DMS 273 treated with DMSO at 0.1 percent for 48 hours (cell line): ENCODE results near the gene TSPAN32.
"Not testable (repeated sequence)": the region's sequence is repeated elsewhere in the genome, so short reads cannot be mapped to it uniquely, and the experiment has no call there.

Experiments
- DNase-seq: peaks from one replicate; lab custom pipeline; 2025; lab: John Stamatoyannopoulos, UW

Gene TSPAN32

GRCh38 chr11:2316169-2316962, 14.6 kb downstream of the TSPAN32 start:
- DNase-seq, result no peak

- DNase-seq, result no peak
Observed at GRCh38 chr11:2316963-2317244, 15.1 kb downstream of the TSPAN32 start.

GRCh38 chr11:2317354-2318050, 15.7 kb downstream of the TSPAN32 start:
- no peak for DNase-seq

- no peak for DNase-seq
Observed at GRCh38 chr11:2318123-2318522, 16.3 kb downstream of the TSPAN32 start.

- no peak for DNase-seq
Observed at GRCh38 chr11:2318707-2319106, 16.9 kb downstream of the TSPAN32 start.

GRCh38 chr11:2319791-2320472, 18.1 kb downstream of the TSPAN32 start:
- no peak for DNase-seq

- no peak for DNase-seq
Observed at GRCh38 chr11:2320568-2321310, 18.9 kb downstream of the TSPAN32 start.

- no peak for DNase-seq
Observed at GRCh38 chr11:2321311-2321683, 19.5 kb downstream of the TSPAN32 start.

- no peak for DNase-seq
Observed at GRCh38 chr11:2325123-2325522, 23.3 kb downstream of the TSPAN32 start.

GRCh38 chr11:2325719-2326118, 23.9 kb downstream of the TSPAN32 start:
- DNase-seq, result no peak

GRCh38 chr11:2327032-2327431, 25.2 kb downstream of the TSPAN32 start:
- DNase-seq, result no peak

- DNase-seq, result no peak
Observed at GRCh38 chr11:2328021-2328420, 26.2 kb downstream of the TSPAN32 start.

- no peak for DNase-seq
Observed at GRCh38 chr11:2328656-2329354, 27.0 kb downstream of the TSPAN32 start.

GRCh38 chr11:2329551-2329950, 27.7 kb downstream of the TSPAN32 start:
- no peak for DNase-seq

- DNase-seq, result no peak
Observed at GRCh38 chr11:2330696-2331095, 28.9 kb downstream of the TSPAN32 start.

GRCh38 chr11:2331404-2331803, 29.6 kb downstream of the TSPAN32 start:
- no peak for DNase-seq

- DNase-seq, result not testable (repeated sequence)
Observed at GRCh38 chr11:2332569-2332968, 30.8 kb downstream of the TSPAN32 start.

- not testable (repeated sequence) for DNase-seq
Observed at GRCh38 chr11:2333486-2334205, 31.8 kb downstream of the TSPAN32 start.

GRCh38 chr11:2335286-2335685, 33.5 kb downstream of the TSPAN32 start:
- DNase-seq, result not testable (repeated sequence)

GRCh38 chr11:2338760-2339159, 36.9 kb downstream of the TSPAN32 start:
- not testable (repeated sequence) for DNase-seq

- no peak for DNase-seq
Observed at GRCh38 chr11:2342557-2342956, 40.7 kb downstream of the TSPAN32 start.
